Trophoblast cell (in vitro differentiated cells and primary cell): ENCODE data around the gene HMCN2.
A peak's percentile ranks its signal among the peaks of the same experiment; 100 is the strongest.
"Not testable (repeated sequence)": the region's sequence is repeated elsewhere in the genome, so short reads cannot be mapped to it uniquely, and the experiment has no call there.

Experiments used
- DNase-seq, 2 donors: peaks; one replicate each; pipeline ENCODE4 v3.0.0-alpha.2; 2016
- H2AFZ ChIP-seq: 2 replicates; pipeline ENCODE4 v1.6.1; 2013; ENCODE audit warnings: low read length, moderate library complexity, mild to moderate bottlenecking; ENCODE audit not compliant: insufficient read depth, poor library complexity
- H2AK5ac ChIP-seq: 2 replicates; pipeline ENCODE4 v1.6.1; 2013; ENCODE audit warnings: mild to moderate bottlenecking, low read length
- H2BK120ac ChIP-seq: 2 replicates; pipeline ENCODE4 v1.6.1; 2013; ENCODE audit warnings: low read length, mild to moderate bottlenecking, moderate library complexity; ENCODE audit not compliant: insufficient read depth, poor library complexity
- H2BK12ac ChIP-seq: 2 replicates; pipeline ENCODE4 v1.6.1; 2013; ENCODE audit warnings: mild to moderate bottlenecking, low read length, moderate library complexity
- H2BK5ac ChIP-seq: 2 replicates; pipeline ENCODE4 v1.6.1; 2013; ENCODE audit warnings: low read length, low read depth, moderate library complexity, mild to moderate bottlenecking; ENCODE audit not compliant: poor library complexity
- H3K14ac ChIP-seq: 2 replicates; pipeline ENCODE4 v1.6.1; 2013; ENCODE audit warnings: mild to moderate bottlenecking, low read length
- H3K18ac ChIP-seq: 2 replicates; pipeline ENCODE4 v1.6.1; 2013; ENCODE audit warnings: mild to moderate bottlenecking, low read length
- H3K23ac ChIP-seq: 2 replicates; pipeline ENCODE4 v1.6.1; 2013; ENCODE audit warnings: low read length
- H3K27ac ChIP-seq: 2 replicates; pipeline ENCODE4 v1.5.1; 2013; ENCODE audit warnings: low read depth, mild to moderate bottlenecking, inconsistent platforms, low read length, moderate library complexity
- H3K27me3 ChIP-seq: 2 replicates; pipeline ENCODE4 v1.6.1; 2013; ENCODE audit warnings: inconsistent platforms, mild to moderate bottlenecking, low read length, moderate library complexity; ENCODE audit not compliant: insufficient read depth
- H3K36me3 ChIP-seq, 2 experiments: 1 replicate in 1 of 2; 2 replicates in 1 of 2; pipeline ENCODE4 v1.6.1; 2013; ENCODE audit warnings: low read length in 2 of 2, mild to moderate bottlenecking in 2 of 2, moderate library complexity in 1 of 2; ENCODE audit not compliant: insufficient read depth in 2 of 2, control insufficient read depth in 1 of 2
- H3K4ac ChIP-seq: 2 replicates; pipeline ENCODE4 v1.6.1; 2013; ENCODE audit warnings: low read depth, mild to moderate bottlenecking, low read length, moderate library complexity
- H3K4me1 ChIP-seq, 2 experiments: 1 replicate in 1 of 2; 2 replicates in 1 of 2; pipeline ENCODE4 v1.6.1; 2013; ENCODE audit warnings: low read length in 2 of 2, mild to moderate bottlenecking in 2 of 2, moderate library complexity in 1 of 2; ENCODE audit not compliant: insufficient read depth in 2 of 2, control insufficient read depth in 1 of 2
- H3K4me2 ChIP-seq: 2 replicates; pipeline ENCODE4 v1.6.1; 2013; ENCODE audit warnings: inconsistent platforms, mild to moderate bottlenecking, low read length, moderate library complexity
- H3K4me3 ChIP-seq: 2 replicates; pipeline ENCODE4 v1.5.1; 2013; ENCODE audit warnings: mild to moderate bottlenecking, low read depth, low read length, inconsistent platforms
- H3K79me1 ChIP-seq: one replicate; pipeline ENCODE4 v1.6.1; 2013; ENCODE audit warnings: low read length
- H3K79me2 ChIP-seq: 2 replicates; pipeline ENCODE4 v1.6.1; 2013; ENCODE audit warnings: low read length, mild to moderate bottlenecking; ENCODE audit not compliant: control insufficient read depth, insufficient read depth, poor library complexity
- H3K9ac ChIP-seq: 2 replicates; pipeline ENCODE4 v1.6.1; 2013; ENCODE audit warnings: mild to moderate bottlenecking, low read length
- H3K9me3 ChIP-seq: 2 replicates; pipeline ENCODE4 v1.6.1; 2013; ENCODE audit warnings: low read depth, mild to moderate bottlenecking, control low read depth, inconsistent platforms, low read length; ENCODE audit not compliant: insufficient read depth
- H4K12ac ChIP-seq: 2 replicates; pipeline ENCODE4 v1.6.1; 2013; ENCODE audit warnings: low read depth, mild to moderate bottlenecking, low read length, moderate library complexity
- H4K8ac ChIP-seq: 2 replicates; pipeline ENCODE4 v1.6.1; 2013; ENCODE audit warnings: low read depth, mild to moderate bottlenecking, low read length, moderate library complexity
- H4K91ac ChIP-seq: one replicate; pipeline ENCODE4 v1.6.1; 2013; ENCODE audit warnings: low read depth, mild to moderate bottlenecking, low read length, moderate library complexity
- WGBS: extraction: QIAGEN DNeasy Blood & Tissue Kit; methylation state at CpG from one replicate; pipeline ENCODE4 v1.1.7; 2013; ENCODE audit warnings: missing lambda C conversion rate; ENCODE audit not compliant: insufficient read length, insufficient coverage; ENCODE audit errors: extremely low coverage; 5-methylcytosine and 5-hydroxymethylcytosine counted together

Gene HMCN2

DNA sequence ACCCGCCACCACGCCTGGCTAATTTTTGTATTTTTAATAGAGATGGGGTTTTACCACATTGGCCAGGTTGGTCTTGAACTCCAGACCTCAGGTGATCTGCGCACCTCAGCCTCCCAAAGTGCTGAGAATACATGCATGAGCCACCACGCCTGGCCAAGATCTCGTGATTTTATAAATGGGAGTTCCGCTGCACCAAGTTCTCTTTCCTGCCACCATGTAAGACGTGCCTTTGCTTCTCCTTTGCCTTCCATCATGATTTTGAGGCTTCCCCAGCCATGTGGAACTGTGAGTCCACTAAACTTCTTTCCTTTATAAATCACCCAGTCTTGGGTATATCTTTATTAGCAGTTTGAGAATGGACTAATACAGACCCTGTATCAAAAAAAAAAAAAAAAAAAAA, 7.4 kb upstream of the HMCN2 start:
- H3K4me2 ChIP-seq, H4K8ac ChIP-seq, H3K9me3 ChIP-seq, H3K18ac ChIP-seq, DNase-seq, H4K91ac ChIP-seq, H3K9ac ChIP-seq, H2AK5ac ChIP-seq, H3K4ac ChIP-seq, H2AFZ ChIP-seq, H3K27ac ChIP-seq, H3K4me3 ChIP-seq, H3K27me3 ChIP-seq, H4K12ac ChIP-seq, H3K14ac ChIP-seq, H3K79me2 ChIP-seq, H2BK5ac ChIP-seq, H2BK12ac ChIP-seq, H3K36me3 ChIP-seq, H3K23ac ChIP-seq, H2BK120ac ChIP-seq, H3K79me1 ChIP-seq: not testable (repeated sequence)
- WGBS, result no CpG with 5 or more reads among the region's 7 CpGs
- peaks cover 3 to 18% of the 10 kb centered on the region in 2 experiments for H3K4me1 ChIP-seq

DNA sequence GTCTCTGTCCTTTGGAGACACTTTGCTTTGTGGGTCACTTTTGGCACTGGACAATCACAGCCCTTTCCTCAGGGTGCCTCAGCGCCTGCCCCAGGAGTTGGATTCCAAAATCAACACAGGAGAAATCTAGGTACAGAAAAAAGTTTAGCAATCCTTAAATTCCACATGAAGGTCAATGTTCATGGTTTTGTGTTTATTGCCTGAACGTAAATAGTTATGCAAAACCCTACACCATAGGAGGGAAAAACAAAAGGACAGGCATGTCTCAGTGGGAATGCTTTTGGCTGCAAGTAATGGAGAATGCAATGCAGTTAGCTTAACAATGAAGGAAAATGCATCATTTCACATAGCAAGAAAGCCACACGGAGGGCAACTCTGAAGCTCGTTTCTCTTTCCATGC, 6.5 kb upstream of the HMCN2 start:
- H3K4ac ChIP-seq, result no peak overlapping the region
- no peak overlapping the region for H3K4me3 ChIP-seq
- no peak overlapping the region for H3K14ac ChIP-seq
- H3K79me2 ChIP-seq, result no peaks in the 10 kb centered on the region
- H2BK12ac ChIP-seq, result no peak overlapping the region
- no peak for DNase-seq
- no peak overlapping the region for H3K18ac ChIP-seq
- H4K8ac ChIP-seq, result no peak overlapping the region
- no peak overlapping the region for H2AK5ac ChIP-seq
- H3K23ac ChIP-seq, result no peak overlapping the region
- no peak overlapping the region for H2BK120ac ChIP-seq
- H3K4me1 ChIP-seq, result peaks cover 3 to 20% of the 10 kb centered on the region in 2 experiments
- no peak overlapping the region for H2BK5ac ChIP-seq
- no peak overlapping the region for H4K12ac ChIP-seq
- H3K27me3 ChIP-seq, result no peaks in the 10 kb centered on the region
- H3K9me3 ChIP-seq, result no peaks in the 10 kb centered on the region
- H3K9ac ChIP-seq, result no peak overlapping the region
- WGBS, result no CpG with 5 or more reads among the region's 4 CpGs
- H3K36me3 ChIP-seq, result no peaks in the 10 kb centered on the region
- no peak overlapping the region for H4K91ac ChIP-seq
- peaks cover 4% of the 10 kb centered on the region for H3K79me1 ChIP-seq
- no peak overlapping the region for H3K4me2 ChIP-seq
- no peak overlapping the region for H3K27ac ChIP-seq
- H2AFZ ChIP-seq, result no peak overlapping the region

DNA sequence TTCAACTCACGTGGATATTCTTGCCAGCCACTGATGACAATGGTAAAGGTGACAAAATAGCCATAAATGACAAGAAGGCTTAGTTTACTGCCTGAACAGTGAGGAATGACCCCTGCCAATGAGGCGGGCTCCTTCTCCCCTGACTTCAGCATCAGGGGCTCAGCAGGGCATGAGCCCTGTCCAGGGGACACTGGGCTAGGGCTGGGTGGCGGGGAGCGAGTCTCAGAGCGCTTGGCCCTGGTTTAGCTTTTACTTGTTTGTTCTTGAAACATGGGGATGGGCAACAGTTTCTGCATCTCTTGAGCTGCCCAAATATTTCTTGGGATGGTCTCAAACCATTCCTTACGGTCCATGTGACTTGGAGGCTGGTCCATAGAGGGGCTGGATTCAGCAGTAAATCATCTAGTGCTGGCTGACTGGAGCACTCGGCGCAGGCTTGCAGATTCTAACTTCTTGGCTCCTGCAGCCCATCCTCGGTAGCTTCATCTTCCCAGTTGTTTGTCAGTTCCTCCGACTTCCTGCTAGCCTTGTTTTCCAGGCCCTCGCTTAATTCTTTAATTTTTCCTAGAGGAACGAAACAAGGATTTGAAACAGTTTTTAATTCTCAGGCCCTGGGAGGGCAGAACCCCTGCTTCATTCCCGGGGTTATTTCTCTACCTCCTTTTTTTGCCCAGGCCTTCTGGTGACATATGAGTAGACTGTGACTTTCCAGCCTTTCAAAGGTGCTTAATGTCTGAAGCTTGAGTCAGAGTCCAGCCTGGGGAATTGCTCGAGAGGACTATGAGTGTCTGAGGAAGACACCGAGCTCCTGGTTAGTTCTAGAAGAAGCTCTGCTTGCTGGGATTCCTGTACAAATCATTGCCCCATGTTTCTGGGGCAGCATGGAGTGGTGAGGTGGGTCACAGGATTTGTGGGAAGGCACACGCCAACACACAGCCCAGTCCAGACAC, 4.5 kb upstream of the HMCN2 start:
- H3K4me3 ChIP-seq, result no peak overlapping the region
- no peak overlapping the region for H4K12ac ChIP-seq
- no peaks in the 10 kb centered on the region for H3K36me3 ChIP-seq
- no peak for DNase-seq
- no peaks in the 10 kb centered on the region for H3K9me3 ChIP-seq
- no peak overlapping the region for H3K23ac ChIP-seq
- no peaks in the 10 kb centered on the region for H3K79me1 ChIP-seq
- H2BK12ac ChIP-seq, result no peak overlapping the region
- H3K18ac ChIP-seq, result no peak overlapping the region
- H4K8ac ChIP-seq, result no peak overlapping the region
- H3K4ac ChIP-seq, result no peak overlapping the region
- peaks cover 6 to 15% of the 10 kb centered on the region in 2 experiments for H3K4me1 ChIP-seq
- H3K79me2 ChIP-seq, result no peaks in the 10 kb centered on the region
- no CpG with 5 or more reads among the region's 16 CpGs for WGBS
- no peak overlapping the region for H3K14ac ChIP-seq
- H2AFZ ChIP-seq, result no peak overlapping the region
- no peak overlapping the region for H3K4me2 ChIP-seq
- no peak overlapping the region for H4K91ac ChIP-seq
- no peak overlapping the region for H2BK5ac ChIP-seq
- peak overlapping the region; percentile 56 for H2AK5ac ChIP-seq
- no peak overlapping the region for H2BK120ac ChIP-seq
- no peaks in the 10 kb centered on the region for H3K27me3 ChIP-seq
- H3K9ac ChIP-seq, result no peak overlapping the region
- no peak overlapping the region for H3K27ac ChIP-seq

DNA sequence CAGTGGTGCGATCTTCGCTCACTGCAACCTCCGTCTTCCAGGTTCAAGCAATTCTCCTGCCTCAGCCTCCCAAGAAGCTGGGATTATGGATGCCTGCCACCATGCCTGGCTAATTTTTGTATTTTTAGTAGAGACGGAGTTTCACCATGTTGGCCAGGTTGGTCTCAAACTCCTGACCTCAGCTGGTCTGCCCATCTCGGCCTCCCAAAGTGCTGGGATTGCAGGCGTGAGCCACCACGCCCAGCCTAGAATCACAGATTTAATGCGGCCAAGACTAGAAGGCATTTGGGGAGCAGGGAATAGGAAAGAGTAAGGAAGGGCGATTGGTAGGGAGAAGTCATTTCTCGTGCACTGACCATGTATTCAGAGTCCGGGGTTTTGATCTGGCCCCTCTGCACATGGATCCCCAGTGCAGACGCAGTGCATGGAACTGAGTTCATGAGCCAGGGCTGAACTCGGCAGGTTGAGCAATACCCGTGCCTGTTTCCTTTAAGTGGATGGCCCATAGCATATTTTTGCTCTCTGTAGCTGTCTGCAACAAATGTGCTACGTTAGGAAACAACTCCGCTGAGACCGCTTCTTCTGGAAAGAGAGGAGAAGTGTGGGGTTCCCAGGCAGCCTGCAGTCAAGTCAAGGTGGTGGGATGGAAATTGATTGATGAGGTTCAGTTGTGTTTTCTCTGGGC, 3.4 kb upstream of the HMCN2 start:
- no peaks in the 10 kb centered on the region for H3K27me3 ChIP-seq
- H3K9ac ChIP-seq, result no peak overlapping the region
- no peak overlapping the region for H2BK5ac ChIP-seq
- no peaks in the 10 kb centered on the region for H3K79me1 ChIP-seq
- H3K27ac ChIP-seq, result no peak overlapping the region
- H3K79me2 ChIP-seq, result no peaks in the 10 kb centered on the region
- H3K36me3 ChIP-seq, result no peaks in the 10 kb centered on the region
- no peak overlapping the region for H3K14ac ChIP-seq
- H4K91ac ChIP-seq, result no peak overlapping the region
- no peak overlapping the region for H4K8ac ChIP-seq
- H3K4me2 ChIP-seq, result no peak overlapping the region
- no peaks in the 10 kb centered on the region for H3K9me3 ChIP-seq
- H3K4me1 ChIP-seq, result peaks cover 12 to 20% of the 10 kb centered on the region in 2 experiments
- no peak overlapping the region for H3K4ac ChIP-seq
- DNase-seq, result peak; percentile 38 to 67
- no peak overlapping the region for H2BK120ac ChIP-seq
- H3K4me3 ChIP-seq, result no peak overlapping the region
- no peak overlapping the region for H2BK12ac ChIP-seq
- no peak overlapping the region for H2AK5ac ChIP-seq
- no peak overlapping the region for H2AFZ ChIP-seq
- no peak overlapping the region for H3K18ac ChIP-seq
- WGBS, result no CpG with 5 or more reads among the region's 17 CpGs
- H3K23ac ChIP-seq, result no peak overlapping the region
- H4K12ac ChIP-seq, result no peak overlapping the region
